ENCODE measurements around the gene ZNF804A. TPM values are rescaled to one million over a fixed set of nuclear protein-coding genes. Genes with fewer than 3 reads are reported as not detected.
"Not testable (repeated sequence)": the region's sequence is repeated elsewhere in the genome, so short reads cannot be mapped to it uniquely, and the experiment has no call there.

ZNF804A gene
- total RNA-seq, 2 donors from 2014 or later: not detected

GRCh38 chr2:184830531-184830930 lies 232.2 kb downstream of the ZNF804A start:
- Mint-ChIP-seq H3K36me3 (no peaks in the 10 kb centered on the region), H3K9me3 (peaks cover 0 to 10% of the 10 kb centered on the region in 2 donors), H3K27ac (no peak overlapping the region)
- DNase-seq (ENCODE audit: low spot score in 2 of 2) (no peak), ATAC-seq (no peak)

DNA sequence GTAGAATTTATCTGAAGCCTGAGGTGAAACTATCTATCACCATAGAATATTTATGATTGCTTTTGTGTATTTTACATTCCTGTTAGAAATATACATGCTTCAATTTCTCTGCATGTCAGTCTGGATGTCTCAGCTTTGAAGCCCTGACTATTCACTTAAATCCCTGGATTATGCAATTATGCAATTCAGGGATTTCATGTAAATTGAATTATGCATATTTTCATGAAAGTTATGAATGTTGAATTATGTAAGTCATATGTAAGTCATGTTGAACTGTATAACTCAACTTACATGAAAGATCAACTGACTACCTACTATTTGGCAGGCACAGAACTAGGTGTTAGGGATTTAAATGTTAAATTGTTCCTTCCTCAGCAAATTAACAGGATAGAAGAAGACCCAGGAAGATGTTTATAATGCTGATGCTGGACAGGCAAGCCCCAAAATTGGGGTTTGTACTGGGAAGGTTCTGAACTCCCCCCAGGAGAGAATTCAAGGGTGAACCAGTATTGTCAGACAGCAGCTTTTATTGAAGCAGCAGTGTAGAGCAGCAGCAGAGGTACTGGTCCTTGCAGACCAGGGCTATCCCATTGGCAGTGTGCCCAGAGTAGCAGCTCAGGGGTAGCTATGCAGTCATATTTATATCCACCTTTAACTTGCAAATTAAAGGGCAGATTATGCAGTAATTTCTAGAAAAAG lies 236.5 kb downstream of the ZNF804A start:
- ATAC-seq (no peak), DNase-seq (ENCODE audit: low spot score in 2 of 2) (no peak)
- H3K36me3 Mint-ChIP-seq: no peaks in the 10 kb centered on the region
- peaks cover 0 to 11% of the 10 kb centered on the region in 2 donors for H3K9me3 Mint-ChIP-seq
- H3K27ac Mint-ChIP-seq: no peak overlapping the region

- no peak overlapping the region for H3K27ac Mint-ChIP-seq
- H3K36me3 Mint-ChIP-seq: no peaks in the 10 kb centered on the region
- DNase-seq (ENCODE audit: low spot score in 2 of 2) (no peak), ATAC-seq (no peak)
- peaks cover 0 to 11% of the 10 kb centered on the region in 2 donors for H3K9me3 Mint-ChIP-seq
Observed at GRCh38 chr2:184835398-184835715, 237.0 kb downstream of the ZNF804A start.

DNA sequence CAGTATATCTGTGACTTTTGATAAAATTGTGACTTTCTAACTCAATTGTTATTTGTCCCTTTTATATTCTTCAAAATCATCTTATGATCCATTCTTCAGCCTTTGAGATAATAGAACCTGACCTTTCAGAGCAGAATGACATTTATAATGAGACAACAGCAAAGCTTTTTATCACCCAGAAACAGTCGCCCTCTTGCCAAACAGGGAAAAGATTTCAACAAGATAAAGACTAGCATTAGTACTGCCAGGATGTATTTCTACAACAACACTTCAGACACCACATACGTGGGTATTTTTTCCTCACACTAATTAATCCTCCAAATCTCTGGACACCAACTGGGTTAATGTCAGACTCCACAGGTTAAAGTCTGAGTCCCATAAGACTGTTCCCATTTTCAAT lies 249.0 kb downstream of the ZNF804A start:
- ATAC-seq: no peak
- no peak for DNase-seq (ENCODE audit: low spot score in 2 of 2)
- H3K27ac Mint-ChIP-seq: no peak overlapping the region
- no peaks in the 10 kb centered on the region for H3K36me3 Mint-ChIP-seq
- peaks cover 6 to 22% of the 10 kb centered on the region in 2 donors for H3K9me3 Mint-ChIP-seq

- no peak for ATAC-seq
- no peak for DNase-seq (ENCODE audit: low spot score in 2 of 2)
- Mint-ChIP-seq H3K36me3 (no peaks in the 10 kb centered on the region), H3K9me3 (peaks cover 9 to 29% of the 10 kb centered on the region in 2 donors), H3K27ac (no peak overlapping the region)
Observed at GRCh38 chr2:184849516-184849915, 251.2 kb downstream of the ZNF804A start.

DNA sequence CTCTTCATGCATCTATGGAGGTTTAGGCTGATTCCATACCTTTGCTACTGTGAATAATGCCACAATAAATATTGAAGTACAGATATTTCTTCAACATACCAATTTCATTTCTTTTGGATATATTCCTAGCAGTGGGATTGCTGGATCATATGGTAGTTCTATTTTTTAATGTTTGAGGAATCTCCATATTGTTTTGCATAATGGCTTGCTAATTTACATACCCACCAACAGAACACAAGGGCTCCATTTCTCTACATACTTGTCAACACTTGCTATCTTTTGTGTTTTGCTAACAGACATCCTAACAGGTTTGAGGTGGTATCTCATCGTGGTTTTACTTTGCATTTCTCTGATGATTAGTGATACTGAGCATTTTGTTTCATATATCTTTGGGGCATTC lies 253.2 kb downstream of the ZNF804A start:
- no peak for ATAC-seq
- no peak for DNase-seq (ENCODE audit: low spot score in 2 of 2)
- Mint-ChIP-seq H3K9me3 (peaks cover 4 to 25% of the 10 kb centered on the region in 2 donors), H3K27ac (no peak overlapping the region), H3K36me3 (no peaks in the 10 kb centered on the region)

DNA sequence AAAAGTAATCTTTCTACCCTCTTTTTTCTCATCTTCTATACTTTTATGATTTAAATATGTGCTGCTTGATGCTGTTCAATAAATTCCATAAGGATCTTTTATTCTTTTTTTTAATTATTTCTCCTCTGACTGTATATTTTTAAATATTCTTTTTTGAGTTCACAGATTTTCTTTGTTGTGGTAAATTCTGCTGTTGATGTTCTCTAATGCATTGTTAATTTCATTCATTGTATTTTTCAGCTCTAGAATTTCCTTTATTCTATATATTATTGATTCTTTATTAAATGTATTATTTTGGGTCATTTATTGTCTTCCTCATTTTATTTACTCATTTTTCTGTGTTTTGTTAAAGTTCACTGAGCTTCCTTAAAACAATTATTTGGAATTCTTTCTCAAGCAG lies 260.9 kb downstream of the ZNF804A start:
- DNase-seq (ENCODE audit: low spot score in 2 of 2) (no peak), ATAC-seq (no peak)
- peaks cover 15 to 20% of the 10 kb centered on the region in 2 donors for H3K9me3 Mint-ChIP-seq
- H3K36me3 Mint-ChIP-seq: peaks cover 0 to 13% of the 10 kb centered on the region in 2 donors
- no peak overlapping the region for H3K27ac Mint-ChIP-seq

DNA sequence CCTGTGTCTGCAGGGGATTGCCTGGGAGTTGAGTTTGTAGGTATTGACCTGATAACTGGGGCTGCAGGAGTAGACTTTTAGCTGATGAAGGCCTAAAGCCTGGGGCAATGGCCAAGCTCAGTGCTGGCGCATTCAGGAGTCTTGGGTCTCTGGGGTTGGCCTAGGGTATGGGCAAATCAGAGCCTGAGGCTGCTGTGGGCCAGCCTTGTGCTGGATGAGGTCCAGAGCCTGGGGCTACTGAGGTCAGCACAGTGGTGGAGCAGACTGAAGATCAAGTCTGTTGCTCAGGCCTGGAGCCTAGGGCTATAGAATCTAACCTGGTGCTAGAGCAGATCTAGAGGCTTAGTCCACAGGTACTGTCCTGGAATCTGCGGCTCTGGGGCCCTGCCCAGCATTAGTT lies 262.4 kb downstream of the ZNF804A start:
- no peak overlapping the region for H3K27ac Mint-ChIP-seq
- ATAC-seq (no peak), DNase-seq (ENCODE audit: low spot score in 2 of 2) (no peak)
- peaks cover 0 to 13% of the 10 kb centered on the region in 2 donors for H3K36me3 Mint-ChIP-seq
- H3K9me3 Mint-ChIP-seq: peaks cover 11 to 17% of the 10 kb centered on the region in 2 donors

GRCh38 chr2:184875212-184875611 lies 276.9 kb downstream of the ZNF804A start:
- DNase-seq (ENCODE audit: low spot score in 2 of 2) (no peak), ATAC-seq (no peak)
- Mint-ChIP-seq H3K36me3 (no peaks in the 10 kb centered on the region), H3K9me3 (peaks cover 3 to 6% of the 10 kb centered on the region in 2 donors), H3K27ac (no peak overlapping the region)

DNA sequence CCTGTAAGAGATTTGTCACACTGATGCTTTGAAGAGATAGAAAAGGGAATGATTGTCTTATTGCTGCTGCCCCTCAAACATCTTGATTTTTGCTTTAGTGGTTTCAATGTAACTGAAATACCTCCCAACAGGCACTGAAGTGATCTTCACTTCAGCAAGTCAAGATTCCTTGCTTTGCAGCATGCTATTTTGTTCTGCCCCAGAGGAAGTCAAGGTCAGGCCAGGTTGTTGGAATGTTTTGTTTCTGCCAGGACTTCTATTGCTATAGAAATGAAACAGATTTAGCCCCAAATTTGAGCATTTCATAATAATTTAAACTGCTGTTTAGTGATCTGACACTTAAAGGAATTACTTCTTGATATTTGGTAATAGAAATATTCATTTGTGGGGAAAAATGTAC lies 277.6 kb downstream of the ZNF804A start:
- H3K36me3 Mint-ChIP-seq: no peaks in the 10 kb centered on the region
- H3K27ac Mint-ChIP-seq: no peak overlapping the region
- no peak for DNase-seq (ENCODE audit: low spot score in 2 of 2)
- H3K9me3 Mint-ChIP-seq: peaks cover 3 to 8% of the 10 kb centered on the region in 2 donors
- no peak for ATAC-seq

GRCh38 chr2:184877909-184878308 lies 279.6 kb downstream of the ZNF804A start:
- H3K9me3 Mint-ChIP-seq: peaks cover 13 to 14% of the 10 kb centered on the region in 2 donors
- DNase-seq (ENCODE audit: low spot score in 2 of 2): no peak
- no peak for ATAC-seq
- no peaks in the 10 kb centered on the region for H3K36me3 Mint-ChIP-seq
- H3K27ac Mint-ChIP-seq: no peak overlapping the region

DNA sequence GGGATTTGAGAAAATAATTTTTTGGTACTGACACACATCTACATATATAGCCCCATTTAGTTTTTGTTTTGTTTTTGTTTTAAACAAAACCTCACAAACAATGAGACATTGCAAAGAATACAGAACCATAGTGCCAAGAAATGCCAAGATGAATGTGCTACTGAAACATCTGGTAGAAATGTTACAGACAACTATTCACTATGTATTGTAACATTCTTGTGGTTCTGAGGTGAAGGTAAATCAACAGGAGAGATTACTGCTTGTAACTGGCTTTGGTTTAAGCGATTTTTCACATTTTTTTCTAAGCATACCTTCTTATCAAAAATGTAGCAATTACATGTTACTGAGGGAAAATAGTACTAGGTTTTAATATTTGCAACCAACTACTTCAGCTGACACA lies 281.3 kb downstream of the ZNF804A start:
- Mint-ChIP-seq H3K36me3 (no peaks in the 10 kb centered on the region), H3K9me3 (peaks cover 14 to 16% of the 10 kb centered on the region in 2 donors)

DNA sequence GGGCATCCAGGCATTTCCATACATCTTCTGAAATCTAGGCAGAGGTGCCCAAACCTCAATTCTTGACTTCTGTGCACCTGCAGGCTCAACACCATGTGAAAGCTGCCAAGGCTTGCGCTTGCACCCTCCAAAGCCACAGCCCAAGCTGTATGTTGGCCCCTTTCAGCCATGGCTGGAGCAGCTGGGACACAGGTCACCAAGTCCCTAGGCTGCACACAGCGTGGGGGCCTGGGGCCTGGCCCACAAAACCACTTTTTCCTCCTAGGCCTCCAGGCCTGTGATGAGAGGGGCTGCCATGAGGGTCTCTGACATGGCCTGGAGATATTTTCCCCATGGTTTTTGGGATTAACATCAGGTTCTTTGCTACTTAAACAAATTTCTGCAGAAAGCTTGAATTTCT lies 288.3 kb downstream of the ZNF804A start:
- peaks cover 21 to 22% of the 10 kb centered on the region in 2 donors for H3K9me3 Mint-ChIP-seq
- ATAC-seq; H3K27ac Mint-ChIP-seq; DNase-seq (ENCODE audit: low spot score in 2 of 2); H3K36me3 Mint-ChIP-seq: not testable (repeated sequence)

More for the DNA sequence above, 281.3 kb downstream of the ZNF804A start:
- no peak overlapping the region for H3K27ac Mint-ChIP-seq
- ATAC-seq (no peak), DNase-seq (ENCODE audit: low spot score in 2 of 2) (no peak)

- ATAC-seq: no peak
- DNase-seq (ENCODE audit: low spot score in 2 of 2): no peak
- no peak overlapping the region for H3K27ac Mint-ChIP-seq
- H3K9me3 Mint-ChIP-seq: peaks cover 9 to 11% of the 10 kb centered on the region in 2 donors
- H3K36me3 Mint-ChIP-seq: no peaks in the 10 kb centered on the region
Observed at GRCh38 chr2:184890311-184890710, 292.0 kb downstream of the ZNF804A start.

DNA sequence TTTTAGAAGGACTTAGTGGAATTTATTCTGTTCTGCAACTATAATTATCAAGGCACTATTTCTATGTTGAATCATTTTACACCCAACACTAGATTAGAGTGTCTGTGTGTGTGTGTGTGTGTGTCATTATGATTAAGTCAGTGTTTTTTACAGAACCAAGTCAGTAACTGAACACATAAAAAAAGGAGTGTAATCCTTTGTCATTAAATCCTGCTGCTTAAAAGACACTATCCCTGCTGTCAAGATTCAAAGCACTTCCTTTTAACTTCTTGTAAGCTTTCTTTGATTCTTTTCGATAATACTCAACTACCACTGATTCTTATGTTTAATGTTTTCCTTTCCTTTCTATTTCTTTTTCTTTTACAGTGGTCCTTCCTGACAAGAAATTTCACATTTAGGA lies 306.7 kb downstream of the ZNF804A start:
- no peak for ATAC-seq
- no peak for DNase-seq (ENCODE audit: low spot score in 2 of 2)
- Mint-ChIP-seq H3K27ac (no peak overlapping the region), H3K36me3 (no peaks in the 10 kb centered on the region), H3K9me3 (peaks cover 0 to 16% of the 10 kb centered on the region in 2 donors)

- Mint-ChIP-seq H3K36me3 (no peaks in the 10 kb centered on the region), H3K27ac (no peak overlapping the region), H3K9me3 (peaks cover 1 to 18% of the 10 kb centered on the region in 2 donors)
- ATAC-seq (no peak), DNase-seq (ENCODE audit: low spot score in 2 of 2) (no peak)
Observed at GRCh38 chr2:184906160-184906559, 307.8 kb downstream of the ZNF804A start.

- no peak for ATAC-seq
- no peak overlapping the region for H3K27ac Mint-ChIP-seq
- H3K36me3 Mint-ChIP-seq: no peaks in the 10 kb centered on the region
- H3K9me3 Mint-ChIP-seq: peaks cover 4 to 18% of the 10 kb centered on the region in 2 donors
- no peak for DNase-seq (ENCODE audit: low spot score in 2 of 2)
Observed at GRCh38 chr2:184906709-184907108, 308.4 kb downstream of the ZNF804A start.

DNA sequence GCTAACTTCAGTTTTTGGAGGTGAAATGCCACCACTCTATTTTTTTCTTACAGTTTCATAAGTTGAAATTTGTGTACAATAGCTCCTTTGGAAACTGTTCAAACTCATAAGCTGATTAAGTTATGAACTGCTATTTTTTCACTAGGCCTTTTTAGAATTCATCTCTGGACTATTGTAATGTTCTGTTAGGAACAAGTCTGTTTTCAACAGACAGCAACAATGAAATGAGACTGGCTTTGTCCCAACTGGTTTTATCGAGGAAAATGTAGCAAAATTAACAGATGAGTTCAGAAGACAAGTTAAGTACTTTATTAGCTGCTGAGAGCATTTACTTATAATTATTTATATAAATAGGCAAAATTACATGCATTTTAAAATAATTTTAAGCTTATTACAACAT lies 310.6 kb downstream of the ZNF804A start:
- ATAC-seq (no peak), DNase-seq (ENCODE audit: low spot score in 2 of 2) (no peak)
- Mint-ChIP-seq H3K9me3 (peaks cover 4 to 15% of the 10 kb centered on the region in 2 donors), H3K27ac (no peak overlapping the region), H3K36me3 (no peaks in the 10 kb centered on the region)
